ENCODE measurements around the gene CYP17A1. TPM values are rescaled to one million over a fixed set of nuclear protein-coding genes. Genes with fewer than 3 reads are reported as not detected.

Gene CYP17A1
- total RNA-seq (ENCODE audit: unreplicated experiment): not detected
- long read RNA-seq: 0 reads

- peaks cover 4% of the 10 kb centered on the region for H3K9me3 Mint-ChIP-seq (ENCODE audit: unreplicated experiment)
- peaks cover 22% of the 10 kb centered on the region for H3K36me3 Mint-ChIP-seq (ENCODE audit: unreplicated experiment)
- no peaks in the 10 kb centered on the region for H3K4me1 Mint-ChIP-seq (ENCODE audit: low read depth, unreplicated experiment)
- peaks cover 4% of the 10 kb centered on the region for H3K27me3 Mint-ChIP-seq (ENCODE audit: unreplicated experiment)
- TF ChIP-seq, protein P1, sequence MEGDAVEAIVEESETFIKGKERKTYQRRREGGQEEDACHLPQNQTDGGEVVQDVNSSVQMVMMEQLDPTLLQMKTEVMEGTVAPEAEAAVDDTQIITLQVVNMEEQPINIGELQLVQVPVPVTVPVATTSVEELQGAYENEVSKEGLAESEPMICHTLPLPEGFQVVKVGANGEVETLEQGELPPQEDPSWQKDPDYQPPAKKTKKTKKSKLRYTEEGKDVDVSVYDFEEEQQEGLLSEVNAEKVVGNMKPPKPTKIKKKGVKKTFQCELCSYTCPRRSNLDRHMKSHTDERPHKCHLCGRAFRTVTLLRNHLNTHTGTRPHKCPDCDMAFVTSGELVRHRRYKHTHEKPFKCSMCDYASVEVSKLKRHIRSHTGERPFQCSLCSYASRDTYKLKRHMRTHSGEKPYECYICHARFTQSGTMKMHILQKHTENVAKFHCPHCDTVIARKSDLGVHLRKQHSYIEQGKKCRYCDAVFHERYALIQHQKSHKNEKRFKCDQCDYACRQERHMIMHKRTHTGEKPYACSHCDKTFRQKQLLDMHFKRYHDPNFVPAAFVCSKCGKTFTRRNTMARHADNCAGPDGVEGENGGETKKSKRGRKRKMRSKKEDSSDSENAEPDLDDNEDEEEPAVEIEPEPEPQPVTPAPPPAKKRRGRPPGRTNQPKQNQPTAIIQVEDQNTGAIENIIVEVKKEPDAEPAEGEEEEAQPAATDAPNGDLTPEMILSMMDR (IDR thresholded peaks at IDR 0.05; ENCODE audit: partially characterized antibody, unreplicated experiment): no peak
- no peak within 1 kb of the TSS for H3K27ac Mint-ChIP-seq (ENCODE audit: unreplicated experiment)
- no peak for DNase-seq
- H3K4me3 Mint-ChIP-seq (ENCODE audit: unreplicated experiment): no peak within 1 kb of the TSS
Measured at GRCh38 chr10:102837230-102837721, at the start of gene CYP17A1. Gene CYP17A1 (minus strand): TSS chr10:102837413. CDS start chr10:102837361, 52 bp downstream.

GRCh38 chr10:102880256-102880655 lies 43.0 kb upstream of the CYP17A1 start:
- DNase-seq: no peak
- TF ChIP-seq, protein P1 (IDR thresholded peaks at IDR 0.05; ENCODE audit: partially characterized antibody, unreplicated experiment): no peak
- Mint-ChIP-seq H3K36me3 (ENCODE audit: unreplicated experiment) (no peaks in the 10 kb centered on the region), H3K9me3 (ENCODE audit: unreplicated experiment) (no peaks in the 10 kb centered on the region), H3K27ac (ENCODE audit: unreplicated experiment) (no peak overlapping the region), H3K4me1 (ENCODE audit: low read depth, unreplicated experiment) (no peaks in the 10 kb centered on the region), H3K4me3 (ENCODE audit: unreplicated experiment) (no peak overlapping the region), H3K27me3 (ENCODE audit: unreplicated experiment) (no peaks in the 10 kb centered on the region)

DNA sequence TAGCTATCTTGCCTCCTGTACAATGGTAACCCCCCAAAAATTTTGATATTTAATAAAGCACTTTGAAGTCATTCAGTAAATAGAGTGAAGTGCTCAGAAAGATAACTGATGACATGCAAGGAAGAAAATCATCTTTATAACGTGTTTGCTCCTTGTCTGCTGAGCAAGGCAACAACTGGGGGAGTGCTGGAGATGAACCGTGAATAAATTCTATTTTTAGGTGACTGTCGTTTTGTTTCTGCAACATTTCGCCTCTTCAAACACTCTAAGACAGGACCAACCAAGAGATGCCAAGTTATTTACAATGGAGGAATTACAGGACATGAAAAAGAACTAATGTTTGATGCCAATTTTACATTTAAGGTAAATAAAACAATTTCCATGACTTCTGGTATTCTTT lies 41.4 kb upstream of the CYP17A1 start:
- no peaks in the 10 kb centered on the region for H3K4me1 Mint-ChIP-seq (ENCODE audit: low read depth, unreplicated experiment)
- no peaks in the 10 kb centered on the region for H3K9me3 Mint-ChIP-seq (ENCODE audit: unreplicated experiment)
- H3K27me3 Mint-ChIP-seq (ENCODE audit: unreplicated experiment): no peaks in the 10 kb centered on the region
- no peak overlapping the region for H3K27ac Mint-ChIP-seq (ENCODE audit: unreplicated experiment)
- no peak overlapping the region for H3K4me3 Mint-ChIP-seq (ENCODE audit: unreplicated experiment)
- no peaks in the 10 kb centered on the region for H3K36me3 Mint-ChIP-seq (ENCODE audit: unreplicated experiment)
- no peak for DNase-seq
- TF ChIP-seq, protein P1 (IDR thresholded peaks at IDR 0.05; ENCODE audit: partially characterized antibody, unreplicated experiment): no peak

DNA sequence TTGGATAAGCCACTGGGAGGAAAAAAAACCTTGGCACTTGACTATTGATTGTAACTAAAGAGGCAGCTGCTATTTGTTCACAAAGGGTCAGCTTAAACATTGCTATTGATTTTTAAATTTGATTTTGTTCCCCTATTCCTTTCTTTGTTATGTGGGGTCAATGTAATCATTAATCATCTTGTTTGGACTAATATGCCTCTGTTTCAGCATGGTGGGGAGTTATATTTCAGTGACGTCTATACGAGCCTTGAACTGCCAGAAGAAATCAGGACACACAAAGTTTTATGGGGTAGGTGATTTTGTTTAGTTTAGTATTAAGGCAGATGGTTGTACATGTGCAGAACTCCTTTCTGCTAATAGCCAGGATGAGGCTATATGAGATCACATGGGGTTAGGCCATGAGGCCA lies 39.5 kb upstream of the CYP17A1 start:
- no peaks in the 10 kb centered on the region for H3K4me1 Mint-ChIP-seq (ENCODE audit: low read depth, unreplicated experiment)
- H3K4me3 Mint-ChIP-seq (ENCODE audit: unreplicated experiment): no peak overlapping the region
- TF ChIP-seq, protein P1 (IDR thresholded peaks at IDR 0.05; ENCODE audit: partially characterized antibody, unreplicated experiment): no peak
- H3K36me3 Mint-ChIP-seq (ENCODE audit: unreplicated experiment): no peaks in the 10 kb centered on the region
- no peaks in the 10 kb centered on the region for H3K9me3 Mint-ChIP-seq (ENCODE audit: unreplicated experiment)
- no peaks in the 10 kb centered on the region for H3K27me3 Mint-ChIP-seq (ENCODE audit: unreplicated experiment)
- DNase-seq: no peak
- peak overlapping the region; percentile 49 for H3K27ac Mint-ChIP-seq (ENCODE audit: unreplicated experiment)

DNA sequence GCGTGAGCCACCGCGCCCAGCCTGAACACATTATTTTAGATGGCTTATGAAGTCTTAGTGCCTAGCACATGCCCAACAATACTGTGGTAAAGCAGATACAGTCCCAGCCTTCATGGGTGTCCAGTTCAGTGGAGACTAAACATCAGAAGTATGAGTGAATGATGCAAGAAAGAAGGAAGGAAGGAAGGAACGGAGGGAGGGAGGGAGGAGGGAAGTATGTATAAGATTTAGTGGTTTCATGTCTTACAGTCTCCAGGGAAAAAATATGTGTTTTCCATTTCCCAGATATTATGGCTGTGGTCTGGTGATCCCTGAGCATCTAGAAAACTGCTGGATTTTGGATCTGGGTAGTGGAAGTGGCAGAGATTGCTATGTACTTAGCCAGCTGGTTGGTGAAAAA lies 35.0 kb upstream of the CYP17A1 start:
- no peak overlapping the region for H3K27ac Mint-ChIP-seq (ENCODE audit: unreplicated experiment)
- DNase-seq: no peak
- H3K4me3 Mint-ChIP-seq (ENCODE audit: unreplicated experiment): no peak overlapping the region
- TF ChIP-seq, protein P1 (IDR thresholded peaks at IDR 0.05; ENCODE audit: partially characterized antibody, unreplicated experiment): no peak
- peaks cover 10% of the 10 kb centered on the region for H3K9me3 Mint-ChIP-seq (ENCODE audit: unreplicated experiment)
- H3K27me3 Mint-ChIP-seq (ENCODE audit: unreplicated experiment): peaks cover 8% of the 10 kb centered on the region
- H3K4me1 Mint-ChIP-seq (ENCODE audit: low read depth, unreplicated experiment): peaks cover 9% of the 10 kb centered on the region
- no peaks in the 10 kb centered on the region for H3K36me3 Mint-ChIP-seq (ENCODE audit: unreplicated experiment)
